HG02610 (cell line): ENCODE results near the gene CMTM5.
A peak's percentile ranks its signal among the peaks of the same experiment; 100 is the strongest.
"Not testable (repeated sequence)": the region's sequence is repeated elsewhere in the genome, so short reads cannot be mapped to it uniquely, and the experiment has no call there.

Experiments used
- ATAC-seq: cut with Tn5 transposase; IDR thresholded peaks from one replicate; pipeline ENCODE4 v1.9.1; 2021; ENCODE audit warnings: mild to moderate bottlenecking, moderate library complexity; ENCODE audit not compliant: unreplicated experiment

CMTM5 gene

DNA sequence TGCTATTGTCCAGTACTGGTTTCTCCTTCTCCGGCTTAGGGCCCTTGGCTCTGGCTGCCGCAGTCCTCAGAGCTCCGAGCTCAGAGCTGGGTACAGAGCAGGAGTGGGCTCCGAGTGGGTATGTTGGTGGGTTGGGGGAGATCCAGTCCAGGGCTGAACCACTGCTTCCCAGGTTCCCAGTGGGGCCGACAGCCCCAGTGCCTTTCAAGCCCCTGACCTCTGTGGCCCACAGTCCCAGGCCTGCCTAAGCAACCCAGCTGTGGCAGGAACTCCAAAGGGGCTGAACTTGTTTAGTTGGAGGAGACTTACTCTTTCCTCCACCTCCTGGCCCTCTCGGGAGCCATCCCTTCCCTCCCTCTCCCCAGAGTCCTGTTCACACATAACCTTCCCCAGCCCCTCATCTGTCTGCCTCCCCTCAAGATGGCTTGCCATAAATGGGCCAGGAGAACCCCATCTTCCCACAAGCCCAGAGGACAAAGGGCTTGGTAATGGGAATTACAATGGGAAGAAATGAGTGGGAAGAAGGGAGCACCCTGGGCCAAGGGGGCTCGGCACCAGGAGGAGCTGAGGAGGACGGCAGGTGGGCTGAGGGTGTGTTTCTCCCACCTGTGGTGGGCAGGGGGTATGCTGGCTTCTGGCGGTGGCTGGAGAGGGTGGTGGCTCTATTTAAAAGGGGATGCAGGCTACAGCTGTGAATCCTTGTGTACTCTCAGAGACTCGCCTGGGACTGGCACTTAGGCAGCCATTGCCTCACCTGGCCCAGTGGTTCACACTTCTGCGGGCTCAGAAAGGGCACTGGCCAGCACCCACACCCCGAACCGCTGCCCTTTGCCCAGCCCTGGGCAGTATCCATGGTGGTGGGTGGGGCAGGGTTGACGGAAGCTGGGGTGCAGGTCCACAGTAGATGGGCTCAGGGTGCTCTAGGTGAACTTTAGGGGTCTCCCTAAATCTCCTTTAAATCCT is 35.0 kb downstream of the CMTM5 start:
- no peak for ATAC-seq

- no peak for ATAC-seq
These were observed 36.8 kb downstream of the CMTM5 start for GRCh38 chr14:23413681-23414080.

GRCh38 chr14:23414254-23414653 is 37.4 kb downstream of the CMTM5 start:
- no peak for ATAC-seq

DNA sequence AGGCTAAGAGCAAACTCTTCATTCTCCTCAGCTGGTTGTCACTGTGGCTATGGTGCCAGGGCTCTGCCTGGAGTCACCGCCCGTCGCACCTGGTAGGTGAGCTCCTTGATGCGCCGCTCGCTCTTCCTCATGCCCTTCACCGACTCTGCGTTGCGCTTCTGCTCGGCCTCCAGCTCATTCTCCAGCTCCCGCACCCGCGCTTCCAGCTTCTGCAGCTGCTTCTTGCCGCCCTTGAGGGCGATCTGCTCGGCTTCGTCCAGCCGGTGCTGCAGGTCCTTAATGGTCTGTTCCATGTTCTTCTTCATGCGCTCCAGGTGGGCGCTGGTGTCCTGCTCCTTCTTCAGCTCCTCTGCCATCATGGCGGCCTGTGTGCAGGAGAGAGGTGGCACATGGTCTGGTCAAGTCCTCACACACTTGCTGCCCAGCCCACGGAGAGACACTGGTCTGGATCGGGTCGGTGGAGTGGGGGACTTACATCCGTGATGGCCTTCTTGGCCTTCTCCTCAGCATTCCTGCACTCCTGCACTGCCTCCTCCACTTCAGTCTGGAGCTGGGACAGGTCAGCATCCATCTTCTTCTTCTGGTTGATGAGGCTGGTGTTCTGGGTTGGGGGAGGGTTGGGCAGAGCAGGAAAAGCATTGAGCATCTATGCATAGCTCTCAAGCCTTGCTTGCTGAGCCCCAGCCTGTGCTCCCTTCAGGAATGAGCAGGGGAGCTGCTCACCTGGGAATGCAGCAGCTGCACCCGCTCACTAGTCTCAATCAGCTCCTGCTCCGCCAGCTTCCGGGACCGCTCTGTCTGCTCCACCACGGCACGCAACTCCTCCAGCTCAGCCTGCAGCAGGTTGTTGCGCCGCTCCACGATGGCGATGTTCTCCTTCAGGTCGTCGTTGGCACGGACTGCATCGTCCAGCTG is 38.3 kb downstream of the CMTM5 start:
- no peak for ATAC-seq

DNA sequence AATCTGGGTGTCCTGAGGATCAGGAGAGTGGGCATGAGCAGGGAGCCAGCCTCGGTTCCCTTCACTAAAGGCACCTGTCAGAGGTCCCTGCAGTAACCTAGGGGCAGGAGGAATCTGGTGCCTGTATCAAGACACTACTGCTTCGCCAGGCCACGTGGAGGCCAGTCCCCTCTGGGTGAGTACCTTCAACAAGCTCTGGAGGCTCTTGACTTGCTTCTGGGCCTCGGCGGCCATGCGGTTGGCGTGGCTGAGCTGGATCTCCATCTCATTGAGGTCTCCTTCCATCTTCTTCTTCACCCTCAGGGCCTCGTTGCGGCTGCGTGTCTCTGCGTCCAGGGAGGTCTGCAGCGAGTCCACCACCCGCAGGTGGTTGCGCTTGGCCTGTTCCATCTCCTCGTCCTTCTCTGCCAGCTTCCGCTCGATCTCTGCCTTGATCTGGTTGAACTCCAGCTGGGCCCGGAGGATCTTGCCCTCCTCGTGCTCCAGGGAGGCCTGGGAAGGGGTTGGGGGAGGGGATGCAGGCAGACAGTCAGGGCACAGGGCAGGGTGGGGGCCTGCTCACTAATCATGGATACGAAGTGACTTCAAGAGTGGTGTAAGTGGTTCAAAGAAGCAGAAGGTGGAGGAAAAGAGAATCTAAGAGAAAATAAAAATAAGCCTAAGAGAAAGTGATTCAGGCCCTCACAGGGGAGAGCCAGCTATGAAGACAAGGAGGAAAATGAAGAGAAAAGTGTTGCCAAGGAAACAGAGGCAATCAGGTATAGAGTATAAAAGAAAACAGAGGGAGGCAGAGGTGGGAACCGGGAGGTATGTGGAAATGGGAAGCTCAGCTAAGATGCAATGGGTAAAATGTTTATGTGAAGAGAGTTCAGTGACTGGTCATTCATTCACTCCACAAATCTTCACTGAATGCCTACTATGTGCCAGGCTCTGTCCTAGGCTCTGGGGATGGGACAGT is 39.3 kb downstream of the CMTM5 start:
- ATAC-seq, result no peak

GRCh38 chr14:23416801-23417200 is 40.0 kb downstream of the CMTM5 start:
- ATAC-seq, result no peak

GRCh38 chr14:23417269-23417668 is 40.4 kb downstream of the CMTM5 start:
- ATAC-seq, result not testable (repeated sequence)

- no peak for ATAC-seq
These were observed 41.2 kb downstream of the CMTM5 start for GRCh38 chr14:23418021-23418420.

DNA sequence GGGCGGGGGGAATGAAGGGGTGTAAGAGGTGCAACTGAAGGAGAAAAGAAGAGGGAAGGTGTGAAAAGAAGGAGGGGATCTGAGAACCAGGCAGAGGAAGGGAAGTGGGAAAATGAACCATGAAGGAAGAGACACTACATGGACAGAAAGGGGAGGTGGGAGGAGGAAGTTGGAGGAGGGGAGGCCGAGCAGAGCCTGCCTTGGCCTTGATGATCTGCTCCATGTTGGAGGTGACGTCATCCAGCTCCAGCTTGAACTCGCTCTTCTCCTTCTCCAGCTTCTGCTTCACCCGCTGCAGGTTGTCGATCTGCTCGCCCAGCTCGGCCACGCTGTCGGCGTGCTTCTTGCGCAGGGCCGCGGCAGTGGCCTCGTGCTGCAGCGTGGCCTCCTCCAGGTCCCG is 42.8 kb downstream of the CMTM5 start:
- ATAC-seq, result not testable (repeated sequence)

- ATAC-seq, result peak; percentile 55
These were observed 44.7 kb downstream of the CMTM5 start for GRCh38 chr14:23421594-23421993.

DNA sequence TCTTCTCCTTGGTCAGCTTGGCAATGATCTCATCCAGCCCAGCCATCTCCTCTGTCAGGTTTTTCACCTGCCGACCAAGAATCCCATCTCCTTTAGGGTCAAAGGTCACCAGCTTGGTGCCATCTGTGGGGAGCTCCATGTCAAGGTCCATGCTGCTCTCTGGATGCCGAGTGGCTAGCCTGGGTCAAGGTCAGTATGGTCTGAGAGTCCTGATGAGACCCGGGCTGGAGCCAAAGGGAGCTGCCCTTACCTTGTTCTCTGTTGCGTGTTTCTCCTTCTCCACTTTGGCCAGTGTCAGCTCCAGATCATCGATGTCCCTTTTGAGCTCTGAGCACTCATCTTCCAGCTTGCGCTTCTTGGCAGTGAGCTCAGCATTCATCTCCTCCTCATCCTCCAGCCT is 46.8 kb downstream of the CMTM5 start:
- ATAC-seq, result no peak

DNA sequence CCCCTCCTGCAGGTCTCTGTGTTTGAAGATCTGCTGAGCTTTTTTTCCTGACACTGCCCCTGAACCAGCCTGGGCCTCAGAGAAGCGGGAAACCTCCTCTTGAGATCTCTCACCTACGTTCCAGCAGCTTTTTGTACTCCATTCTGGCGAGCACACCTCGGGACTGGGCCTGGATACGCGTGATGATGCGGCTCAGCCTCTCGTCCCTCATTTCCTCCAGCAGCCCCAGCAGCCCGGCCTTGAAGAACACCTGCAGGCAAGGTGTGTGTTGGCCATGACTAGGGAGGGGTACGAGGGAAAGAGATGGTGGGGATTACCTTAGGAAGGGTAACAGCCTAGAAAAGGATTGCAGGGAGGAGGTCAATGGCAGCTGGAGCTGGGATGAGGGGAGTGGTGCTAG is 48.3 kb downstream of the CMTM5 start:
- no peak for ATAC-seq

- ATAC-seq, result not testable (repeated sequence)
These were observed 49.0 kb downstream of the CMTM5 start for GRCh38 chr14:23425798-23426197.

DNA sequence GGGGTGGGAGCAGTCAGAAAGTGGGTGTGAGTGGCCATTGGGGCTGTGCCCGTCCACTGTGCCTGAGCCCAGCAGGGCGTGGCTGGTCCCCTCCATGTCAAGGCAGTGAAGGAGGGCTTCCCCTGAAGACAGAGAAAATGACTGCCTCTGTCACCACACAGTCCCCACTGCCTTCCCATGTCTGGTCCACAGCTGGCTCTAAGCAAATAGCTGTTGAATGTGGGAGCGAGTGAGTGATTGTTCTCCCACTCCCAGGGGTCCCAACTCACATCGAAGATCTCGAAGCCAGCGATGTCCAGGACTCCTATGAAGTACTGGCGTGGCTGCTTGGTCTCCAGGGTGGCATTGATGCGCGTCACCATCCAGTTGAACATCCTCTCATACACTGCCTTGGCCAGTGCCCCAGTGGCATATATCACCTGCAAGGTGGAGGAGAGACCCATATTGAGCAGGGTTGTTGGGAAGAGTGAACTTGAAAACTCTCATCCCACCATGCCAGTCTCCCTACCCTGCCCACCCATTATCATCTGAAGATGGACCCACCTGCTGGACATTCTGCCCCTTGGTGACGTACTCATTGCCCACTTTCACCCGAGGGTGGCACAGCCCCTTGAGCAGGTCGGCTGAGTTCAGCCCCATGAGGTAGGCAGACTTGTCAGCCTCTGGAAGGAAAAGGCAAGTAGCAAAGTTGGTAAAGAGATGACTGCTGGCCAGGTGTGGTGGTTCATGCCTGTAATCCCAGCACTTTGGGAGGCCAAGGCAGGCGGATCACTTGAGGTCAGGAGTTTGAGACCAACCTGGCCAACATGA is 52.0 kb downstream of the CMTM5 start:
- no peak for ATAC-seq
